Neuronal stem cell (in vitro differentiated cells): ENCODE measurements around the gene MACF1.

ENCODE experiments used
- DNase-seq: peaks from one replicate; pipeline ENCODE4 v3.0.0-alpha.2; 2013; ENCODE audit warnings: low spot score
- H2AFZ ChIP-seq: one replicate; pipeline ENCODE4 v1.6.1; 2013; ENCODE audit warnings: mild to moderate bottlenecking, low read length, inconsistent platforms
- H2AK5ac ChIP-seq: 2 replicates; pipeline ENCODE4 v1.6.1; 2013; ENCODE audit warnings: low read depth, mild to moderate bottlenecking, inconsistent platforms, low read length, moderate library complexity, mixed read lengths
- H2BK120ac ChIP-seq: 2 replicates; pipeline ENCODE4 v1.6.1; 2013; ENCODE audit warnings: low read depth, mild to moderate bottlenecking, inconsistent platforms, low read length, moderate library complexity, mixed read lengths
- H2BK12ac ChIP-seq: one replicate; pipeline ENCODE4 v1.6.1; 2013; ENCODE audit warnings: low read length, inconsistent platforms
- H2BK15ac ChIP-seq: 2 replicates; pipeline ENCODE4 v1.6.1; 2013; ENCODE audit warnings: mild to moderate bottlenecking, low read length, inconsistent platforms, mixed read lengths
- H2BK5ac ChIP-seq: one replicate; pipeline ENCODE4 v1.6.1; 2013; ENCODE audit warnings: inconsistent platforms, mild to moderate bottlenecking, low read length, moderate library complexity
- H3K14ac ChIP-seq: one replicate; pipeline ENCODE4 v1.6.1; 2013; ENCODE audit warnings: low read length, inconsistent platforms
- H3K18ac ChIP-seq: 2 replicates; pipeline ENCODE4 v1.6.1; 2013; ENCODE audit warnings: low read length, inconsistent platforms
- H3K23ac ChIP-seq: 2 replicates; pipeline ENCODE4 v1.6.1; 2013; ENCODE audit warnings: low read depth, mild to moderate bottlenecking, mixed read lengths, low read length, inconsistent platforms; ENCODE audit not compliant: poor library complexity
- H3K27ac ChIP-seq: replicated peaks from 3 replicates; pipeline ENCODE4 v1.5.1; 2013; ENCODE audit warnings: low read length, inconsistent platforms
- H3K27me3 ChIP-seq, 3 experiments: 2 replicates each; pipeline ENCODE4 v1.6.1; 2013; ENCODE audit warnings: low read length in 3 of 3, mild to moderate bottlenecking in 2 of 3, inconsistent platforms in 1 of 3, low read depth in 1 of 3, mixed read lengths in 1 of 3, moderate library complexity in 1 of 3; ENCODE audit not compliant: control insufficient read depth in 3 of 3, insufficient read depth in 3 of 3
- H3K36me3 ChIP-seq, 2 donors: replicated peaks in 1 of 2; 2 replicates each; pipeline ENCODE4 v1.6.1; 2013; ENCODE audit warnings: low read length in 2 of 2; ENCODE audit not compliant: control insufficient read depth in 2 of 2, insufficient read depth in 2 of 2
- H3K4ac ChIP-seq: 2 replicates; pipeline ENCODE4 v1.6.1; 2013; ENCODE audit warnings: inconsistent platforms, mild to moderate bottlenecking, low read length, moderate library complexity
- H3K4me1 ChIP-seq, 2 donors: 1 replicate in 1 of 2; 2 replicates in 1 of 2; pipeline ENCODE4 v1.6.1; 2013; ENCODE audit warnings: low read length in 2 of 2, low read depth in 1 of 2; ENCODE audit not compliant: control insufficient read depth in 2 of 2, insufficient read depth in 1 of 2
- H3K4me2 ChIP-seq: one replicate; pipeline ENCODE4 v1.6.1; 2013; ENCODE audit warnings: mild to moderate bottlenecking, low read length, inconsistent platforms; ENCODE audit not compliant: insufficient read depth, poor library complexity, severe bottlenecking
- H3K4me3 ChIP-seq, 2 donors: 2 replicates each; pipeline ENCODE4 v1.5.1; 2013; ENCODE audit warnings: low read length in 2 of 2, mild to moderate bottlenecking in 2 of 2, inconsistent platforms in 1 of 2, moderate library complexity in 1 of 2
- H3K79me1 ChIP-seq: one replicate; pipeline ENCODE4 v1.6.1; 2013; ENCODE audit warnings: low read depth, mild to moderate bottlenecking, inconsistent platforms, low read length, moderate library complexity
- H3K9ac ChIP-seq: one replicate; pipeline ENCODE4 v1.6.1; 2013; ENCODE audit warnings: mild to moderate bottlenecking, low read depth, low read length, inconsistent platforms; ENCODE audit not compliant: poor library complexity
- H3K9me3 ChIP-seq, 2 donors: replicated peaks in 1 of 2; 2 replicates each; pipeline versions ENCODE3 to v1.6.1; 2013; ENCODE audit warnings: low read length in 2 of 2, mild to moderate bottlenecking in 2 of 2, inconsistent platforms in 1 of 2, low read depth in 1 of 2, mixed read lengths in 1 of 2, moderate library complexity in 1 of 2; ENCODE audit not compliant: control insufficient read depth in 2 of 2, insufficient read depth in 1 of 2
- H4K8ac ChIP-seq: one replicate; pipeline ENCODE4 v1.6.1; 2013; ENCODE audit warnings: low read depth, mild to moderate bottlenecking, inconsistent platforms, low read length, moderate library complexity
- H4K91ac ChIP-seq: one replicate; pipeline ENCODE4 v1.6.1; 2013; ENCODE audit warnings: low read length, low read depth, mild to moderate bottlenecking, inconsistent platforms; ENCODE audit not compliant: poor library complexity
- WGBS, 2 donors: extraction: QIAGEN DNeasy Blood & Tissue Kit; methylation state at CpG; one replicate each; pipeline ENCODE4 v1.1.7; 2013; ENCODE audit warnings: missing lambda C conversion rate in 2 of 2, mixed read lengths in 1 of 2; ENCODE audit not compliant: insufficient read length in 2 of 2, insufficient replicate concordance in 1 of 2; ENCODE audit errors: extremely low coverage in 2 of 2; 5-methylcytosine and 5-hydroxymethylcytosine counted together

MACF1 gene

DNA sequence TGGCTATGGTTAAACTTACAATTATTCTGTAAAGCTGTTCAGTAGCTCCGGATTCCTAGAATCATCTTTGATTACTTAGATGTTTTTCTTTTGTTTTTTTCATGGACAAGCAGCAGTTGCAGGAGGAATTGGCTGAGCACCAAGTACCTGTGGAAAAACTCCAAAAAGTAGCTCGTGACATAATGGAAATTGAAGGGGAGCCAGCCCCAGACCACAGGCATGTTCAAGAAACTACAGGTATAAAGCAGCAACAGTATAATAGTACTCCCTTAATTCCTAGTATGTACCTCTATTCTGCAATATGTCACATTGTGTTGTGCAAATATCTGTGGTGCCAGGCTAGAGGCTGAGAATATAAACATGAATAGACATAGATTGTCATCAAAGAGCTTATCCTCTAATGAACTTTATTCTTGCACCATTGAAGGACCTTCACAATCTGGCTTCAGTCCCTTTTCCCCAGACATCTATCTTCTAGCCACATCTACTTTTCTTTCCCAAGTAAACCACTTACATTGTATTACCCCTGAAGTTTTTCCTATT is 154.6 kb downstream of the MACF1 start:
- Histone ChIP-seq H4K91ac (no peak overlapping the region), H3K23ac (no peak overlapping the region), H2BK120ac (no peak overlapping the region), H2AFZ (no peak overlapping the region), H3K14ac (no peak overlapping the region), H2BK15ac (no peak overlapping the region), H3K79me1 (no peaks in the 10 kb centered on the region), H4K8ac (no peak overlapping the region), H3K4me1 (no peaks in the 10 kb centered on the region), H2BK12ac (no peak overlapping the region), H3K9ac (no peak overlapping the region), H2BK5ac (no peak overlapping the region), H3K4me3 (no peak overlapping the region), H3K27ac (no peak overlapping the region), H3K4ac (no peak overlapping the region), H3K36me3 (peaks cover 47 to 94% of the 10 kb centered on the region in 2 donors), H3K27me3 (no peaks in the 10 kb centered on the region), H3K9me3 (no peaks in the 10 kb centered on the region), H3K18ac (no peak overlapping the region), H2AK5ac (no peak overlapping the region), H3K4me2 (no peak overlapping the region)
- WGBS, 2 donors = no CpG with 5 or more reads among the region's 2 CpGs
- no peak for DNase-seq

DNA sequence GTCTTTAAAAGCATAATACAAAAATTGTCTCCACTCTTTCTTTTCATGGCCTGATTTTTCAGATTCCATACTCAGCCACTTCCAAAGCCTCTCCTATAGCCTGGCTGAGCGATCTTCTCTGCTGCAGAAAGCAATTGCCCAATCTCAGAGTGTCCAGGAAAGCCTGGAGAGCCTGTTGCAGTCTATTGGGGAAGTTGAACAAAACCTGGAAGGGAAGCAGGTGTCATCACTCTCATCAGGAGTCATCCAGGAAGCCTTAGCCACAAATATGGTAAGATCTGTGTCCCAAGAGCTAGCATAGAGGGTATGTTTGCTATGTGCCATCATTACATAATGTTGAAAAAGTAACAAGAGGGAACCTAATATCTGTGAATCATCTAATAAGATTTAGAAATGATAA is 156.2 kb downstream of the MACF1 start:
- Histone ChIP-seq H2AFZ (no peak overlapping the region), H2BK120ac (no peak overlapping the region), H3K4ac (no peak overlapping the region), H2AK5ac (no peak overlapping the region), H3K4me3 (no peak overlapping the region), H2BK5ac (no peak overlapping the region), H3K36me3 (peaks cover 39 to 94% of the 10 kb centered on the region in 2 donors), H3K9ac (no peak overlapping the region), H3K14ac (no peak overlapping the region), H3K4me2 (no peak overlapping the region), H4K91ac (no peak overlapping the region), H3K27ac (no peak overlapping the region), H2BK15ac (no peak overlapping the region), H3K9me3 (no peaks in the 10 kb centered on the region), H2BK12ac (no peak overlapping the region), H3K27me3 (no peaks in the 10 kb centered on the region), H3K23ac (no peak overlapping the region), H3K18ac (no peak overlapping the region), H4K8ac (no peak overlapping the region), H3K4me1 (no peaks in the 10 kb centered on the region), H3K79me1 (no peaks in the 10 kb centered on the region)
- WGBS, 2 donors = no CpG with 5 or more reads among the region's 1 CpG
- no peak for DNase-seq

DNA sequence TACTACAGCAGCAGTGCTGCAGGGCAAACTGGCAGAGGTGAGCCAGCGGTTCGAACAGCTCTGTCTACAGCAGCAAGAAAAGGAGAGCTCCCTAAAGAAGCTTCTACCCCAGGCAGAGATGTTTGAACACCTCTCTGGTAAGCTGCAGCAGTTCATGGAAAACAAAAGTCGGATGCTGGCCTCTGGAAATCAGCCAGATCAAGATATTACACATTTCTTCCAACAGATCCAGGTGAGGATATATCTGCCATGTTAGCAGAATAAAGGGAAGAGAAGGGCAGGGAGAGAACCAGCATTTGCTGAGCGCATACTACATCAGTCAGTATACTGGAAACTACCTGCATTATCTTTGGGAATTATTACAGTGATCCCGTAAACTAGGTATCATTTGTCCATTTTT is 157.0 kb downstream of the MACF1 start:
- no peak overlapping the region for H4K8ac ChIP-seq
- peaks cover 39 to 94% of the 10 kb centered on the region in 2 donors for H3K36me3 ChIP-seq
- no CpG with 5 or more reads among the region's 5 CpGs for WGBS, 2 donors

DNA sequence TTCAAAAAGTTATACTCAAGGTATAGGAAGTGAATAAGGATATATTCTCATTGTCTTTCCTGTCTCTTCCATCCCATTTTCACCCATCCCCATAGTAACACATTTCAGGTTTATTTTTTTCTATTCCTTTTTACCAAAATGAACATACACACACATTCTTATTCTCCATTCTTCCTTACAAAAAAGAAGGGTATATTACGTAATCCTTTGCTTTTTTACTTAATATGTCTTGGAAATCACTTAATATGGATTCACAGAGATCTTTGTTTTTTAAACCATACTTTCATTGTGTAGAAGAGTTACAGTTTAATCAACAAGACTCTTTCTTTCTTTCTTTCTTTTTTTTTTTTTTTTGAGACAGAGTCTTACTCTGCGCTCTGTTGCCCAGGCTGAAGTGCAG is 158.8 kb downstream of the MACF1 start:
- Histone ChIP-seq H3K4ac (no peak overlapping the region), H2BK12ac (no peak overlapping the region), H3K36me3 (peaks cover 29 to 94% of the 10 kb centered on the region in 2 donors), H3K18ac (no peak overlapping the region), H2BK120ac (no peak overlapping the region), H2AK5ac (no peak overlapping the region), H3K9ac (no peak overlapping the region), H3K27ac (no peak overlapping the region), H3K27me3 (no peaks in the 10 kb centered on the region), H3K14ac (no peak overlapping the region), H3K23ac (no peak overlapping the region), H2AFZ (no peak overlapping the region), H4K8ac (no peak overlapping the region), H3K9me3 (no peaks in the 10 kb centered on the region), H4K91ac (no peak overlapping the region), H3K4me1 (no peaks in the 10 kb centered on the region), H2BK15ac (no peak overlapping the region), H2BK5ac (no peak overlapping the region), H3K79me1 (no peaks in the 10 kb centered on the region), H3K4me2 (no peak overlapping the region), H3K4me3 (no peak overlapping the region)
- DNase-seq = no peak
- no CpG with 5 or more reads among the region's 2 CpGs for WGBS, 2 donors

More for the DNA sequence above, 157.0 kb downstream of the MACF1 start:
- Histone ChIP-seq H3K27ac (no peak overlapping the region), H3K4me1 (no peaks in the 10 kb centered on the region), H3K9ac (no peak overlapping the region), H3K23ac (no peak overlapping the region), H2BK12ac (no peak overlapping the region), H3K18ac (no peak overlapping the region), H3K4ac (no peak overlapping the region), H2AK5ac (no peak overlapping the region), H4K91ac (no peak overlapping the region), H3K9me3 (no peaks in the 10 kb centered on the region), H2AFZ (no peak overlapping the region), H3K4me2 (no peak overlapping the region), H2BK120ac (no peak overlapping the region), H3K4me3 (no peak overlapping the region), H2BK5ac (no peak overlapping the region), H3K79me1 (no peaks in the 10 kb centered on the region), H2BK15ac (no peak overlapping the region), H3K27me3 (no peaks in the 10 kb centered on the region), H3K14ac (no peak overlapping the region)
- no peak for DNase-seq
